COLO668 (cell line): ENCODE data around the gene OTUD7B.

ENCODE experiments used
- DNase-seq: peaks from one replicate; lab custom pipeline; 2025; ENCODE audit not compliant: unreplicated experiment; lab: John Stamatoyannopoulos, UW

OTUD7B gene

GRCh38 chr1:150003801-150004200 is 6.7 kb downstream of the OTUD7B start:
- DNase-seq = no peak

GRCh38 chr1:150002217-150002616 is 8.3 kb downstream of the OTUD7B start:
- DNase-seq = no peak

- no peak for DNase-seq
Measured at GRCh38 chr1:150001415-150001814, 9.1 kb downstream of the OTUD7B start.

- no peak for DNase-seq
Measured at GRCh38 chr1:149997585-149998262, 12.8 kb downstream of the OTUD7B start.

- no peak for DNase-seq
Measured at GRCh38 chr1:149995927-149996326, 14.6 kb downstream of the OTUD7B start.

GRCh38 chr1:149993764-149994163 is 16.8 kb downstream of the OTUD7B start:
- DNase-seq = no peak

GRCh38 chr1:149993181-149993580 is 17.3 kb downstream of the OTUD7B start:
- no peak for DNase-seq

- DNase-seq = no peak
Measured at GRCh38 chr1:149987297-149987595, 23.3 kb downstream of the OTUD7B start.

- no peak for DNase-seq
Measured at GRCh38 chr1:149986486-149987296, 23.8 kb downstream of the OTUD7B start.

- no peak for DNase-seq
Measured at GRCh38 chr1:149979972-149980540, 30.5 kb downstream of the OTUD7B start.

- DNase-seq = no peak
Measured at GRCh38 chr1:149979245-149979971, 31.1 kb downstream of the OTUD7B start.

GRCh38 chr1:149978547-149979023 is 31.9 kb downstream of the OTUD7B start:
- no peak for DNase-seq

- peak; percentile 72 for DNase-seq
Measured at GRCh38 chr1:149977345-149977744, 33.2 kb downstream of the OTUD7B start.

- DNase-seq = no peak
Measured at GRCh38 chr1:149972547-149972946, 38.0 kb downstream of the OTUD7B start.

- no peak for DNase-seq
Measured at GRCh38 chr1:149967646-149968045, 42.9 kb downstream of the OTUD7B start.

- no peak for DNase-seq
Measured at GRCh38 chr1:149967041-149967440, 43.5 kb downstream of the OTUD7B start.

- DNase-seq = no peak
Measured at GRCh38 chr1:149966405-149966804, 44.1 kb downstream of the OTUD7B start.

GRCh38 chr1:149965440-149965839 is 45.1 kb downstream of the OTUD7B start:
- no peak for DNase-seq

GRCh38 chr1:149963358-149963757 is 47.2 kb downstream of the OTUD7B start:
- DNase-seq = no peak

- DNase-seq = no peak
Measured at GRCh38 chr1:149962736-149963135, 47.8 kb downstream of the OTUD7B start.

- peak; percentile 54 for DNase-seq
Measured at GRCh38 chr1:149962039-149962647, 48.4 kb downstream of the OTUD7B start.
